Mucosa of descending colon (tissue), 3 donors: ENCODE results near the gene LAPTM4A. TPM values are rescaled to one million over a fixed set of nuclear protein-coding genes. Genes with fewer than 3 reads are reported as not detected.

Experiments
- ATAC-seq: fragments of 200-7000 bp; cut with Tn5 transposase; one replicate; pipeline ENCODE4 v1.9.1; 2020; ENCODE audit warnings: mild to moderate bottlenecking, moderate library complexity
- DNase-seq, 3 donors: peaks; one replicate each; pipeline ENCODE4 v3.0.0-alpha.2; 2020
- H3K36me3 ChIP-seq: fragments of 200-600 bp; one replicate; pipeline ENCODE4 v1.8.0; 2021; ENCODE audit warnings: low read depth, mild to moderate bottlenecking
- H3K4me1 ChIP-seq: fragments of 200-600 bp; one replicate; pipeline ENCODE4 v1.8.0; 2021; ENCODE audit warnings: low read depth, mild to moderate bottlenecking
- H3K4me3 ChIP-seq: fragments of 200-600 bp; one replicate; pipeline ENCODE4 v1.8.0; 2021; ENCODE audit warnings: mild to moderate bottlenecking
- H3K9me3 ChIP-seq: fragments of 200-600 bp; one replicate; pipeline ENCODE4 v1.8.0; 2021; ENCODE audit warnings: mild to moderate bottlenecking
- intact Hi-C, 2 donors: fragments of 100-400 bp; cut with DNase I in 1 of 2; cut with micrococcal nuclease in 1 of 2; formaldehyde crosslinking; loops; one replicate each; pipeline versions ENCODE4 v1.11.0 to v1.11.1; 2022; cut with DNase I, micrococcal nuclease
- total RNA-seq, 3 donors: library from RNA; stranded (reverse); fragmentation: NEBNext Ultra II Directional in 2 of 3; extraction: Animal tissue kit (Norgen Biotek cat#: 25700) in 2 of 3; gene quantifications; one replicate each; pipeline versions ENCODE4 v1.2.1 to v1.2.4, GENCODE V29; 2021 to 2023
- TF ChIP-seq, protein P1 (sequence below): fragments of 200-600 bp; IDR thresholded peaks from one replicate; pipeline ENCODE4 v1.8.0; 2022; ENCODE audit warnings: antibody characterized with exemption, mild to moderate bottlenecking
- donor health status: DM: no; HTN: no; CAD: no; lungs with moderate emphysema.
- donor health status: DM: no; HTN: no; CAD: no.
- donor health status: DM: no; HTN: yes; CAD: no.

The LAPTM4A gene
- total RNA-seq, 3 donors from 2014 or later, result 160 to 210 (median 181) TPM

DNA sequence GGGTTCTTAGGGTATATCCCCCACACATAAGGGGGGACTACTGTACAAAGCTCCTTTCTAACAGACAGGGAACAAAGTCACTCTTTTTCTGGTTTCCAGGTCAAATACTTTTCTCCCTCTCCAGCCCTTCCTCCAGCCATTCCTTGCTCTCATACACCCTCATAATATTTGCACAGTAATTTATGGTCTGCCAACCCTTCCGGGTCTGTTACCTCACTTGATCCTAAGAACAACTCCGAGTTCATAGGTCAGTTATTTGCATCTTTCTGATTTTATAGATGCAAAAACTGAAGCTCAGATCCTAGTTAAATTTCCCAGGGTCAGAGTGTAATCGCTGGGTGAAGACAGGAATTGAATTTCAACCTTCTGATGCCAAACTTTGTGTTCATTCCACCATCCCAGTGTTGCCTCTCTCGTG is 24.2 kb downstream of the LAPTM4A start:
- Histone ChIP-seq H3K36me3 (no peaks in the 10 kb centered on the region), H3K4me3 (no peak overlapping the region), H3K9me3 (no peaks in the 10 kb centered on the region), H3K4me1 (peaks cover 10% of the 10 kb centered on the region)
- DNase-seq (peak in 1 of 3 donors; percentile 59), ATAC-seq (peak; percentile 97)
- intact Hi-C loops, result no loop called here
- TF ChIP-seq, protein P1, sequence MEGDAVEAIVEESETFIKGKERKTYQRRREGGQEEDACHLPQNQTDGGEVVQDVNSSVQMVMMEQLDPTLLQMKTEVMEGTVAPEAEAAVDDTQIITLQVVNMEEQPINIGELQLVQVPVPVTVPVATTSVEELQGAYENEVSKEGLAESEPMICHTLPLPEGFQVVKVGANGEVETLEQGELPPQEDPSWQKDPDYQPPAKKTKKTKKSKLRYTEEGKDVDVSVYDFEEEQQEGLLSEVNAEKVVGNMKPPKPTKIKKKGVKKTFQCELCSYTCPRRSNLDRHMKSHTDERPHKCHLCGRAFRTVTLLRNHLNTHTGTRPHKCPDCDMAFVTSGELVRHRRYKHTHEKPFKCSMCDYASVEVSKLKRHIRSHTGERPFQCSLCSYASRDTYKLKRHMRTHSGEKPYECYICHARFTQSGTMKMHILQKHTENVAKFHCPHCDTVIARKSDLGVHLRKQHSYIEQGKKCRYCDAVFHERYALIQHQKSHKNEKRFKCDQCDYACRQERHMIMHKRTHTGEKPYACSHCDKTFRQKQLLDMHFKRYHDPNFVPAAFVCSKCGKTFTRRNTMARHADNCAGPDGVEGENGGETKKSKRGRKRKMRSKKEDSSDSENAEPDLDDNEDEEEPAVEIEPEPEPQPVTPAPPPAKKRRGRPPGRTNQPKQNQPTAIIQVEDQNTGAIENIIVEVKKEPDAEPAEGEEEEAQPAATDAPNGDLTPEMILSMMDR, result no peak

GRCh38 chr2:20025065-20025786 is 26.2 kb downstream of the LAPTM4A start:
- Histone ChIP-seq H3K36me3 (no peaks in the 10 kb centered on the region), H3K4me1 (peaks cover 10% of the 10 kb centered on the region), H3K4me3 (no peak overlapping the region), H3K9me3 (peaks cover 10% of the 10 kb centered on the region)
- ATAC-seq (no peak), DNase-seq (no peak)
- intact Hi-C loops, result no loop called here
- TF ChIP-seq, protein P1, result no peak

DNA sequence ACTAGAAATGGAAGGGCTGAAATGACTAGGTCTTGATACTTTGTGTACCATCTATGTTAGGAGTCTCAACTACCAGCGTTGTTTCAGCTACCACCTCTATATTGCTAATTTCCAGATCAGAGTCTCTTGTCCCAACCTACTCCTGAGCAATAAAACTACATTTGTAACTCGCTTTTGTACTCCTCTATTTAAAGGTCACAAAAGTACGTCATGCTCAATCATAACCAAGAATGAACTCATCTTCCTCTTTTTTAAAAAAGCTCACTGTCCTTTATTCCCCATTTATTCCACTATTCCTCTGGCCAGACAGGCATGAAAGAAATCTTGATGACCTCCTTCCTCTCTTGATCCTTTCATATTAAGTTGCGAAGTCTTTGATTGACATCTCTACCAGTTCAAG is 27.7 kb downstream of the LAPTM4A start:
- DNase-seq (no peak), ATAC-seq (no peak)
- TF ChIP-seq, protein P1, result no peak
- Histone ChIP-seq H3K4me3 (no peak overlapping the region), H3K9me3 (peaks cover 10% of the 10 kb centered on the region), H3K36me3 (no peaks in the 10 kb centered on the region), H3K4me1 (peaks cover 10% of the 10 kb centered on the region)
- intact Hi-C loops, result no loop called here

DNA sequence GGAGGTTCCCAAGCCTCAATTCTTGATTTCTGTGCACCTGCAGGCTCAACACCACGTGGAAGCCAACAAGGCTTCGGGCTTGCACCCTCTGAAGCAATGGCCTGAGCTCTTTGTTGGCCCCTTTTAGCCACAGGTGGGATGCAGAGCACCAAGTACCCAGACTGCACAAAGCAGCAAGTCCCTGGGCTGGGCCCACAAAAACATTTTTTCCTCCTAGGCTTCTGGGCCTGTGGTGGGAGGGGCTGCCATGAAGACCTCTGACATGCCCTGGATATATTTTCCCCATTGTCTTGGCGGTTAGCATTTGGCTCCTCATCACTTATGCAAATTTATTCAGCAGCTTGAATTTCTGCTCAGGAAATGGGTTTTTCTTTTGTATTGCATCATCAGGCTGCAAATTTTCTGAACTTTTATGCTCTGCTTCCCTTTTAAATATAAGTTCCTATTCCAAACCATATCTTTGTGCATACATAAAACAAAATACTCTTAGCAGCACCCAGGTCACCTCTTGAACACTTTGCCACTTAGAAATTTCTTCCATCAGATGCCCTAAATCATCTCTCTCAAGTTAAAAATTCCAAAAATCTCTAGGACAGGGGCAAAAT is 29.9 kb downstream of the LAPTM4A start:
- Histone ChIP-seq H3K9me3 (peaks cover 10% of the 10 kb centered on the region), H3K4me1 (no peaks in the 10 kb centered on the region), H3K4me3 (no peak overlapping the region), H3K36me3 (no peaks in the 10 kb centered on the region)
- TF ChIP-seq, protein P1, result no peak
- DNase-seq, result no peak
- no peak for ATAC-seq
- intact Hi-C loops, result no loop called here

- Histone ChIP-seq H3K4me1 (no peaks in the 10 kb centered on the region), H3K36me3 (no peaks in the 10 kb centered on the region), H3K9me3 (peaks cover 10% of the 10 kb centered on the region), H3K4me3 (no peak overlapping the region)
- TF ChIP-seq, protein P1, result no peak
- intact Hi-C loops, result loop anchor here in 1 of 2 donors (5.0 kb wide), 1 partner anchor 78 kb away; no protein-coding TSS in a partner anchor
- no peak for DNase-seq
- ATAC-seq, result no peak
Measured at GRCh38 chr2:20019747-20020146, 31.7 kb downstream of the LAPTM4A start.
